Natural killer cell (primary cell): Measurements from ENCODE around the gene ONECUT3. TPM values are rescaled to one million over a fixed set of nuclear protein-coding genes. Genes with fewer than 3 reads are reported as not detected.

Source experiments
- ATAC-seq, 3 donors: fragments of 150-1000 bp in 2 of 3; fragments of 200-7000 bp in 1 of 3; cut with Tn5 transposase; 1 replicate in 1 of 3; 2 replicates in 2 of 3; pipeline ENCODE4 v1.10.0; 2021; ENCODE audit warnings: mild to moderate bottlenecking in 2 of 3, moderate library complexity in 2 of 3
- DNase-seq, 2 donors: peaks; one replicate each; pipeline versions ENCODE4 v3.0.0 to v3.0.0-alpha.2; 2013 to 2021; ENCODE audit warnings: mixed read lengths in 1 of 2
- H3K27ac ChIP-seq: one replicate; pipeline ENCODE4 v1.5.1; 2013; ENCODE audit warnings: mild to moderate bottlenecking, low read length
- H3K27me3 ChIP-seq: one replicate; pipeline ENCODE4 v1.6.1; 2013; ENCODE audit warnings: low read length; ENCODE audit not compliant: control insufficient read depth, insufficient read depth
- H3K36me3 ChIP-seq: one replicate; pipeline ENCODE4 v1.6.1; 2013; ENCODE audit warnings: low read length; ENCODE audit not compliant: control insufficient read depth, insufficient read depth
- H3K4me1 ChIP-seq: one replicate; pipeline ENCODE4 v1.6.1; 2013; ENCODE audit warnings: low read length; ENCODE audit not compliant: control insufficient read depth, insufficient read depth
- H3K4me3 ChIP-seq: one replicate; pipeline ENCODE4 v1.5.1; 2013; ENCODE audit warnings: low read length
- H3K9me3 ChIP-seq: one replicate; pipeline ENCODE4 v1.6.1; 2013; ENCODE audit warnings: low read length; ENCODE audit not compliant: control insufficient read depth, insufficient read depth
- H3K27ac Mint-ChIP-seq, 2 donors: one replicate each; pipeline ENCODE4 v1.8.0; 2022; ENCODE audit warnings: mild to moderate bottlenecking in 2 of 2, mixed read lengths in 2 of 2, moderate library complexity in 1 of 2
- H3K27me3 Mint-ChIP-seq, 2 donors: one replicate each; pipeline ENCODE4 v1.8.0; 2022; ENCODE audit warnings: low read depth in 2 of 2, mixed read lengths in 2 of 2
- H3K36me3 Mint-ChIP-seq: one replicate; pipeline ENCODE4 v1.8.0; 2022; ENCODE audit warnings: mixed read lengths
- H3K4me1 Mint-ChIP-seq, 2 donors: one replicate each; pipeline ENCODE4 v1.8.0; 2022; ENCODE audit warnings: mixed read lengths in 2 of 2
- H3K4me3 Mint-ChIP-seq: one replicate; pipeline ENCODE4 v1.8.0; 2022; ENCODE audit warnings: mild to moderate bottlenecking, moderate library complexity, mixed read lengths
- H3K9me3 Mint-ChIP-seq, 2 donors: one replicate each; pipeline ENCODE4 v1.8.0; 2022; ENCODE audit warnings: mixed read lengths in 2 of 2
- WGBS: methylation state at CpG from one replicate; pipeline ENCODE4 v1.1.7; 2013; ENCODE audit warnings: missing lambda C conversion rate; ENCODE audit not compliant: insufficient coverage; 5-methylcytosine and 5-hydroxymethylcytosine counted together
- intact Hi-C: fragments of 100-400 bp; cut with micrococcal nuclease; formaldehyde crosslinking; loops from one replicate; pipeline ENCODE4 v1.14.2; 2022
- total RNA-seq, 4 donors: library from RNA; stranded (reverse); fragments of 120-200 nt in 1 of 4; gene quantifications; one replicate each; pipeline versions ENCODE4 v1.2.3 to v1.2.4, GENCODE V29; 2013 to 2022
- TF ChIP-seq, protein P1 (sequence below): fragments of 200-600 bp; IDR thresholded peaks from one replicate; pipeline ENCODE4 v1.8.0; 2022; ENCODE audit warnings: antibody characterized with exemption

ONECUT3 gene
- total RNA-seq, 3 donors from 2014 or later (not counting 1 experiment from before 2014, with no cell fraction given) = not detected

- Histone ChIP-seq H3K9me3 (peaks cover 13% of the 10 kb centered on the region), H3K27ac (no peak overlapping the region), H3K4me1 (no peaks in the 10 kb centered on the region), H3K27me3 (peaks cover 28% of the 10 kb centered on the region), H3K4me3 (no peak overlapping the region), H3K36me3 (no peaks in the 10 kb centered on the region)
- DNase-seq = no peak
- Mint-ChIP-seq H3K9me3 (no peaks in the 10 kb centered on the region), H3K4me1 (no peaks in the 10 kb centered on the region), H3K27ac (no peak overlapping the region), H3K27me3 (peaks cover 21 to 42% of the 10 kb centered on the region in 2 donors), H3K36me3 (no peaks in the 10 kb centered on the region), H3K4me3 (no peak overlapping the region)
- intact Hi-C loops = no loop called here
- TF ChIP-seq, protein P1, sequence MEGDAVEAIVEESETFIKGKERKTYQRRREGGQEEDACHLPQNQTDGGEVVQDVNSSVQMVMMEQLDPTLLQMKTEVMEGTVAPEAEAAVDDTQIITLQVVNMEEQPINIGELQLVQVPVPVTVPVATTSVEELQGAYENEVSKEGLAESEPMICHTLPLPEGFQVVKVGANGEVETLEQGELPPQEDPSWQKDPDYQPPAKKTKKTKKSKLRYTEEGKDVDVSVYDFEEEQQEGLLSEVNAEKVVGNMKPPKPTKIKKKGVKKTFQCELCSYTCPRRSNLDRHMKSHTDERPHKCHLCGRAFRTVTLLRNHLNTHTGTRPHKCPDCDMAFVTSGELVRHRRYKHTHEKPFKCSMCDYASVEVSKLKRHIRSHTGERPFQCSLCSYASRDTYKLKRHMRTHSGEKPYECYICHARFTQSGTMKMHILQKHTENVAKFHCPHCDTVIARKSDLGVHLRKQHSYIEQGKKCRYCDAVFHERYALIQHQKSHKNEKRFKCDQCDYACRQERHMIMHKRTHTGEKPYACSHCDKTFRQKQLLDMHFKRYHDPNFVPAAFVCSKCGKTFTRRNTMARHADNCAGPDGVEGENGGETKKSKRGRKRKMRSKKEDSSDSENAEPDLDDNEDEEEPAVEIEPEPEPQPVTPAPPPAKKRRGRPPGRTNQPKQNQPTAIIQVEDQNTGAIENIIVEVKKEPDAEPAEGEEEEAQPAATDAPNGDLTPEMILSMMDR = no peak
- ATAC-seq = no peak
- 33% methylated on average over 16 of the region's 16 CpGs for WGBS
Observed at GRCh38 chr19:1779574-1779973, 26.3 kb downstream of the ONECUT3 start.

DNA sequence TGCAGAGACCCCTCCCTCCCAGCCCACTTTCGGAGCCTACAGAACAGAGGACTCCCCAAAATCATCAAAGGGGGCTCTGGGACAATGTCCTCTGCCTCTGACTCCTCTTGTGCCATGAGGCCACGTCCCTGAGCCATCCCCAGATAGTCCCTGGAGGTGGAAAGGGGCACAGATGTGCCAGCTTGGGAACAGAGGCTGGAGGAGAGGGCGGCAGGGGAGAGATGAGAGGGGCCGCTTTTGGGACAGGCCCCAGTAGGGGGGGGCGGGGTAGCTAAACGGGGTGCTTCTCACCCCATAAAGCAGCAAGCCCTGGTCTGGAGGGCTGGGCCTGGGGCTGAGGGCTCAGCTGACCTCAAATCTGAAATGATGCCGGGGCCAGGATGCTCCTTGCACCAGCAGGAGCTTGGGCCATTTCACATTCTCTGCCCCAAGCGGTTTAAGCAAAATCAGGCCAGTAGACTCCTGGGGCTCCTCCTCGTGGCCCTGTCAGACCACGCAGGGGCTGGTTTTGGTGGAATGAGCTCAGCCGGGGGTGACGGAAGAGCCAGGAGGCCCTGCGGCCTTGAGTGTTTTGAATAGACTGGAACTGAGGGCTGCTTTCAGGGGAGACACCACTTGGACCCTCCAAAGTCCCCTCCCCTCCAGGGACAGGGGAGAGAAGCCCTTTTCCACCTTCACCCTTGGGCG is 27.1 kb downstream of the ONECUT3 start:
- Mint-ChIP-seq H3K9me3 (no peaks in the 10 kb centered on the region), H3K27me3 (peaks cover 21 to 39% of the 10 kb centered on the region in 2 donors), H3K27ac (no peak overlapping the region), H3K4me3 (no peak overlapping the region), H3K36me3 (no peaks in the 10 kb centered on the region), H3K4me1 (no peaks in the 10 kb centered on the region)
- Histone ChIP-seq H3K27ac (no peak overlapping the region), H3K27me3 (peaks cover 24% of the 10 kb centered on the region), H3K9me3 (peaks cover 12% of the 10 kb centered on the region), H3K4me1 (no peaks in the 10 kb centered on the region), H3K4me3 (no peak overlapping the region), H3K36me3 (no peaks in the 10 kb centered on the region)
- intact Hi-C loops = no loop called here
- 45% methylated on average over 10 of the region's 14 CpGs for WGBS
- no peak for ATAC-seq
- TF ChIP-seq, protein P1 = no peak
- DNase-seq = no peak

- DNase-seq = no peak
- Mint-ChIP-seq H3K36me3 (no peaks in the 10 kb centered on the region), H3K4me1 (no peaks in the 10 kb centered on the region), H3K4me3 (no peak overlapping the region), H3K9me3 (no peaks in the 10 kb centered on the region), H3K27ac (no peak overlapping the region), H3K27me3 (peaks cover 10 to 29% of the 10 kb centered on the region in 2 donors)
- peaks cover 9% of the 10 kb centered on the region for H3K9me3 ChIP-seq
- H3K4me1 ChIP-seq = no peaks in the 10 kb centered on the region
- TF ChIP-seq, protein P1 = no peak
- ATAC-seq = no peak
- intact Hi-C loops = no loop called here
- 87% methylated on average over 7 of the region's 7 CpGs for WGBS
- H3K27me3 ChIP-seq = peaks cover 15% of the 10 kb centered on the region
- H3K4me3 ChIP-seq = no peak overlapping the region
- no peaks in the 10 kb centered on the region for H3K36me3 ChIP-seq
- no peak overlapping the region for H3K27ac ChIP-seq
Observed at GRCh38 chr19:1782521-1782920, 29.2 kb downstream of the ONECUT3 start.

- peaks cover 18% of the 10 kb centered on the region for H3K27me3 ChIP-seq
- intact Hi-C loops = no loop called here
- Mint-ChIP-seq H3K36me3 (no peaks in the 10 kb centered on the region), H3K27me3 (peaks cover 10 to 32% of the 10 kb centered on the region in 2 donors), H3K4me3 (no peak overlapping the region), H3K4me1 (no peaks in the 10 kb centered on the region), H3K27ac (no peak overlapping the region), H3K9me3 (no peaks in the 10 kb centered on the region)
- TF ChIP-seq, protein P1 = no peak
- peaks cover 9% of the 10 kb centered on the region for H3K9me3 ChIP-seq
- H3K4me3 ChIP-seq = no peak overlapping the region
- WGBS = 82% methylated on average over 4 of the region's 4 CpGs
- no peak overlapping the region for H3K27ac ChIP-seq
- no peaks in the 10 kb centered on the region for H3K36me3 ChIP-seq
- no peaks in the 10 kb centered on the region for H3K4me1 ChIP-seq
- ATAC-seq = no peak
- DNase-seq = no peak
Observed at GRCh38 chr19:1783354-1783753, 30.0 kb downstream of the ONECUT3 start.
